A673 (cell line): ENCODE measurements around the gene PPP1R11.
"Not testable (repeated sequence)": the region's sequence is repeated elsewhere in the genome, so short reads cannot be mapped to it uniquely, and the experiment has no call there.

ENCODE experiments used
- EZH2 ChIP-seq: fragments of 200-600 bp; sonication (generic); IDR thresholded peaks from 2 replicates; pipeline ENCODE4 v1.6.1; 2017; ENCODE audit warnings: borderline replicate concordance, low read depth, mild to moderate bottlenecking, mixed read lengths, antibody characterized with exemption, low read length; ENCODE audit not compliant: poor library complexity, severe bottlenecking
- TF ChIP-seq, protein P1 (sequence below): fragments of 300-800, 200-600 bp; sonication (generic); conservative IDR thresholded peaks from 2 replicates; pipeline ENCODE4 v1.5.1; 2017; ENCODE audit warnings: low read depth, mild to moderate bottlenecking, antibody characterized with exemption, low read length, moderate library complexity, mixed read lengths

DNA sequence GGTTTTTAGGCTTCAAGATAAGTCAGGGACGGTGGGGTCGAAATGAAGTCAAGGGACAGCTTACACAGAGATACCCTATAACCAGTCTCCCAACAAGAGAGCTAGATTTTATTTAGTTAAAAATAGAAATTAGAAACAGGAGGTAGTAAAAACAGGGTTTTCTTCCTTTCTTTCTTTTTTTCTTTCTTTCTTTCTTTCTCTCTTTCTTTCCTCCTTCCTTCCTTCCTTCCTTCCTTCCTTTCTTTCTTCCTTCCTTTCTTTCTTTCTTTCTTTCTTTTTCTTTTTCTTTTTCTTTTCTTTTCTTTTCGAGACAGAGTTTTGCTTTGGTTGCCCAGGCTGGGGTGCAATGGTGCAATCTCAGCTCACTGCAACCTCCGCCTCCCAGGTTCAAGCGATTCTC lies 51.7 kb downstream of the PPP1R11 start:
- not testable (repeated sequence) for TF ChIP-seq EZH2
- TF ChIP-seq, protein P1, sequence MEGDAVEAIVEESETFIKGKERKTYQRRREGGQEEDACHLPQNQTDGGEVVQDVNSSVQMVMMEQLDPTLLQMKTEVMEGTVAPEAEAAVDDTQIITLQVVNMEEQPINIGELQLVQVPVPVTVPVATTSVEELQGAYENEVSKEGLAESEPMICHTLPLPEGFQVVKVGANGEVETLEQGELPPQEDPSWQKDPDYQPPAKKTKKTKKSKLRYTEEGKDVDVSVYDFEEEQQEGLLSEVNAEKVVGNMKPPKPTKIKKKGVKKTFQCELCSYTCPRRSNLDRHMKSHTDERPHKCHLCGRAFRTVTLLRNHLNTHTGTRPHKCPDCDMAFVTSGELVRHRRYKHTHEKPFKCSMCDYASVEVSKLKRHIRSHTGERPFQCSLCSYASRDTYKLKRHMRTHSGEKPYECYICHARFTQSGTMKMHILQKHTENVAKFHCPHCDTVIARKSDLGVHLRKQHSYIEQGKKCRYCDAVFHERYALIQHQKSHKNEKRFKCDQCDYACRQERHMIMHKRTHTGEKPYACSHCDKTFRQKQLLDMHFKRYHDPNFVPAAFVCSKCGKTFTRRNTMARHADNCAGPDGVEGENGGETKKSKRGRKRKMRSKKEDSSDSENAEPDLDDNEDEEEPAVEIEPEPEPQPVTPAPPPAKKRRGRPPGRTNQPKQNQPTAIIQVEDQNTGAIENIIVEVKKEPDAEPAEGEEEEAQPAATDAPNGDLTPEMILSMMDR, result not testable (repeated sequence)
